Dedifferentiated amniotic fluid mesenchymal stem cell (primary cell): Measurements from ENCODE around the gene AHNAK2.
"Not testable (repeated sequence)": the region's sequence is repeated elsewhere in the genome, so short reads cannot be mapped to it uniquely, and the experiment has no call there.

Experiments
- DNase-seq: peaks from one replicate; pipeline ENCODE4 v3.0.0-alpha.2; 2016; ENCODE audit errors: extremely low spot score

Gene AHNAK2

GRCh38 chr14:104898870-104899510 lies 79.2 kb downstream of the AHNAK2 start:
- no peak for DNase-seq

GRCh38 chr14:104898195-104898558 lies 80.0 kb downstream of the AHNAK2 start:
- DNase-seq: no peak

- DNase-seq: no peak
Measured at GRCh38 chr14:104897330-104898194, 80.6 kb downstream of the AHNAK2 start.

- DNase-seq: no peak
Measured at GRCh38 chr14:104895786-104896661, 82.2 kb downstream of the AHNAK2 start.

- DNase-seq: no peak
Measured at GRCh38 chr14:104895207-104895785, 82.9 kb downstream of the AHNAK2 start.

GRCh38 chr14:104894331-104895206 lies 83.6 kb downstream of the AHNAK2 start:
- DNase-seq: no peak

GRCh38 chr14:104893435-104894207 lies 84.6 kb downstream of the AHNAK2 start:
- DNase-seq: no peak

- no peak for DNase-seq
Measured at GRCh38 chr14:104892531-104893434, 85.4 kb downstream of the AHNAK2 start.

- no peak for DNase-seq
Measured at GRCh38 chr14:104891664-104892530, 86.3 kb downstream of the AHNAK2 start.

- DNase-seq: no peak
Measured at GRCh38 chr14:104891121-104891551, 87.0 kb downstream of the AHNAK2 start.

- not testable (repeated sequence) for DNase-seq
Measured at GRCh38 chr14:104890292-104890691, 87.9 kb downstream of the AHNAK2 start.

GRCh38 chr14:104889375-104889757 lies 88.8 kb downstream of the AHNAK2 start:
- DNase-seq: no peak

GRCh38 chr14:104888489-104889374 lies 89.4 kb downstream of the AHNAK2 start:
- DNase-seq: no peak

- DNase-seq: no peak
Measured at GRCh38 chr14:104887623-104888488, 90.3 kb downstream of the AHNAK2 start.
